Mucosa of descending colon (tissue), 3 donors: ENCODE results near the gene CCNF. TPM values are rescaled to one million over a fixed set of nuclear protein-coding genes. Genes with fewer than 3 reads are reported as not detected.
A peak's percentile ranks its signal among the peaks of the same experiment; 100 is the strongest.

Experiments
- ATAC-seq: fragments of 200-7000 bp; cut with Tn5 transposase; one replicate; pipeline ENCODE4 v1.9.1; 2020; ENCODE audit warnings: mild to moderate bottlenecking, moderate library complexity
- DNase-seq, 3 donors: peaks; one replicate each; pipeline ENCODE4 v3.0.0-alpha.2; 2020
- H3K36me3 ChIP-seq: fragments of 200-600 bp; one replicate; pipeline ENCODE4 v1.8.0; 2021; ENCODE audit warnings: low read depth, mild to moderate bottlenecking
- H3K4me1 ChIP-seq: fragments of 200-600 bp; one replicate; pipeline ENCODE4 v1.8.0; 2021; ENCODE audit warnings: low read depth, mild to moderate bottlenecking
- H3K4me3 ChIP-seq: fragments of 200-600 bp; one replicate; pipeline ENCODE4 v1.8.0; 2021; ENCODE audit warnings: mild to moderate bottlenecking
- H3K9me3 ChIP-seq: fragments of 200-600 bp; one replicate; pipeline ENCODE4 v1.8.0; 2021; ENCODE audit warnings: mild to moderate bottlenecking
- intact Hi-C, 2 donors: fragments of 100-400 bp; cut with DNase I in 1 of 2; cut with micrococcal nuclease in 1 of 2; formaldehyde crosslinking; loops; one replicate each; pipeline versions ENCODE4 v1.11.0 to v1.11.1; 2022; cut with DNase I, micrococcal nuclease
- total RNA-seq, 3 donors: library from RNA; stranded (reverse); fragmentation: NEBNext Ultra II Directional in 2 of 3; extraction: Animal tissue kit (Norgen Biotek cat#: 25700) in 2 of 3; gene quantifications; one replicate each; pipeline versions ENCODE4 v1.2.1 to v1.2.4, GENCODE V29; 2021 to 2023
- TF ChIP-seq, protein P1 (sequence below): fragments of 200-600 bp; IDR thresholded peaks from one replicate; pipeline ENCODE4 v1.8.0; 2022; ENCODE audit warnings: antibody characterized with exemption, mild to moderate bottlenecking
- donor health status: DM: no; HTN: no; CAD: no; lungs with moderate emphysema.
- donor health status: DM: no; HTN: no; CAD: no.
- donor health status: DM: no; HTN: yes; CAD: no.

CCNF gene
- total RNA-seq, 3 donors from 2014 or later = 3.4 to 12.7 (median 3.7) TPM

DNA sequence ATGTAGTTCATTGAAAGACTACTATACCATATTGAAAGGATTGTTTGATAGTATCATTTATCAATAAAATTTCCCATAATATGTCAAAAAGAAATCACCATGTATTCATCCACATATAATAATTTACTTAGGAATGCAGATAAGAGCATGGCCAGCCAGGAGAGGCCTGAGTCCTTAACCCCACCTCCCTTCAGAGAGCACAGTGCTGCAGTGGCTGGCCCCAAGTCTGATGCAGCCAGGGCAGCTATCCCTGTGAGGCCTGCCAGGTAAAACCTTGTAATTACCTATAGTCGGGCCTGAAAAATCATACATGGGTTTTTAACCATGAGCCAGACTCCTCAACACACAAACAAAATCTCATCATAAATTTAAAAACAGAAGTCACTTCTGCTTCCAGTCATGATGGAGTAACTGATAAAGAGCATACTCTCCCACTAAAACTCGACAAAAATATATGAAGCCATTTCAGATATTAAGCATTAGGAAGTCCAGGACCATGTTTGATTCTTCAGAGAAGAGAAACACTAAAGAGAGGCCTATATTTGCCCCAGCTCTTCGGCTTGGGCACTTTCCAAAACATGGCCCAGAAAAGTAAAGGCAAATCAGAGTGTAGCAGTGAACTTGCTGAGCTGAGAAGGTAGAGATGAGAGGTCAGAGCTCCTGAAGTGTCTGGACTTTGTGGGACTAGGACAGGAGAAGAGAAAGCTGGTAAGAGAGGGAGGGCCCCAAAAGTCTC is 40.9 kb upstream of the CCNF start:
- H3K4me1 ChIP-seq = no peaks in the 10 kb centered on the region
- TF ChIP-seq, protein P1, sequence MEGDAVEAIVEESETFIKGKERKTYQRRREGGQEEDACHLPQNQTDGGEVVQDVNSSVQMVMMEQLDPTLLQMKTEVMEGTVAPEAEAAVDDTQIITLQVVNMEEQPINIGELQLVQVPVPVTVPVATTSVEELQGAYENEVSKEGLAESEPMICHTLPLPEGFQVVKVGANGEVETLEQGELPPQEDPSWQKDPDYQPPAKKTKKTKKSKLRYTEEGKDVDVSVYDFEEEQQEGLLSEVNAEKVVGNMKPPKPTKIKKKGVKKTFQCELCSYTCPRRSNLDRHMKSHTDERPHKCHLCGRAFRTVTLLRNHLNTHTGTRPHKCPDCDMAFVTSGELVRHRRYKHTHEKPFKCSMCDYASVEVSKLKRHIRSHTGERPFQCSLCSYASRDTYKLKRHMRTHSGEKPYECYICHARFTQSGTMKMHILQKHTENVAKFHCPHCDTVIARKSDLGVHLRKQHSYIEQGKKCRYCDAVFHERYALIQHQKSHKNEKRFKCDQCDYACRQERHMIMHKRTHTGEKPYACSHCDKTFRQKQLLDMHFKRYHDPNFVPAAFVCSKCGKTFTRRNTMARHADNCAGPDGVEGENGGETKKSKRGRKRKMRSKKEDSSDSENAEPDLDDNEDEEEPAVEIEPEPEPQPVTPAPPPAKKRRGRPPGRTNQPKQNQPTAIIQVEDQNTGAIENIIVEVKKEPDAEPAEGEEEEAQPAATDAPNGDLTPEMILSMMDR = no peak
- intact Hi-C loops = no loop called here
- no peaks in the 10 kb centered on the region for H3K36me3 ChIP-seq
- ATAC-seq = no peak
- no peak overlapping the region for H3K4me3 ChIP-seq
- peaks cover 9% of the 10 kb centered on the region for H3K9me3 ChIP-seq
- DNase-seq = no peak

DNA sequence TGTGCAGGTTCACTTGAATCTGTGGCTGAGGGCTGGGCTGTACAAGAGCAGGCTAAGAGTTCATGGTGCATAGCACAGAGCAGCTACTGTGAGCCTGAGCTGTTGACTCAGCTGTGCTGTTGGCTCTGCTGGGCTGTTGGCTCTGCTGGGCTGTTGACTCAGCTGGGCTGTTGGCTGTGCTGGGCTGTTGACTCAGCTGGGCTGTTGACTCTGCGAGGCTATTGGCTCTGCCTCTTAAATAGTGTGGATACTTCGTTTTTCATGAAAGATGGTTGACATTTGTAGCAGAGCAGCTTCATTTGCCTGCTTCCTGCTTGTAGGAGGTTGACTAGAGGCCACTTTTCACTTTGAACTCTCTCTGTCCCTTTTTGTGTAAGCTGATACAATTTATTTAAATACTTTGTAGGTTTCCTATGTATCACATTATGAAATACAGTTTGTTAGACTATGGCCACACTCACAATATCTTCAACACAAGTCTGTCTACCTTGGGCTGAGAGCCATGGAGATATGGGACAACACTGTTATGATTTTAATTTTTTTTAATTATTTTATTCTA is 40.3 kb upstream of the CCNF start:
- Histone ChIP-seq H3K4me1 (no peaks in the 10 kb centered on the region), H3K9me3 (peaks cover 9% of the 10 kb centered on the region), H3K36me3 (no peaks in the 10 kb centered on the region), H3K4me3 (no peak overlapping the region)
- TF ChIP-seq, protein P1 = no peak
- intact Hi-C loops = no loop called here
- DNase-seq = no peak
- peak; percentile 71 for ATAC-seq

DNA sequence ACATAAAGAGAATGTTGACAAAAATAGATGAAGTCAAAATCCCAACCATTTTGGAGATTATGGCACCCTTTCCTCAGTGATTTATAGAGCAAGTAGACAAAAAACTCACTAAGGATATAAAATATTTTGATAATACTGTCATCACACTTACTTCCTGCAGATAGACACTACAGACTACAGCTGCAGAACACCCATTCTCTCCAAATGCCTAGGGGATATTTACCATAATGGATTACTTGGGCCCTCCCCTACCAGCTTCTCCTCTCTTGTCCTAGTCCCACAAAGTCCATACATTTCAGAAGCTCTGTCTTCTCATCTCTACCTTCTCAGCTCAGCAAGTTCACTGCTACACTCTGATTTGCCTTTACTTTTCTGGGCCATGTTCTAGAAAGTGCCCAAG is 37.2 kb upstream of the CCNF start:
- H3K4me3 ChIP-seq = no peak overlapping the region
- peaks cover 9% of the 10 kb centered on the region for H3K9me3 ChIP-seq
- no peaks in the 10 kb centered on the region for H3K36me3 ChIP-seq
- TF ChIP-seq, protein P1 = no peak
- intact Hi-C loops = loop anchor here in 1 of 2 donors (10.0 kb wide), 1 partner anchor 53 kb away; no protein-coding TSS in a partner anchor
- ATAC-seq (no peak), DNase-seq (no peak)
- H3K4me1 ChIP-seq = no peaks in the 10 kb centered on the region

DNA sequence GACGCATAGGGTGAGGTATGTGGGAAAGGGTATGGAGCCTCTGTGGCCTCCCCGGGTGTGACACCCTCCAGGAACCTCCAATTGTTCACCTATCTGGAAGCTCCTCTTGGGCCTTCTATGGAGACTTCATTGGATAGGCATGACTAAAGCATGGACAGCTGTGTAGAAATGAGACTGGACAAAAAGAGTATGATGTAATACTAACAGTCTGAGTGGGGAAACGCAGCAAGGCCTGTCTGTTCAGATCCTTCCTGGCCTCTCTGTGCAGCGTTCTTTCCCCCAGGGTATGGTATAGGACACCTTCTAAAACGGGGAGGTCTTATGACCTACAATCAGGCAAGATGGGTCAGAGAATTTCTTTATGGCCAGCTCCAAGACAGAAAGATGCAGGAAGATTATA is 30.7 kb upstream of the CCNF start:
- Histone ChIP-seq H3K4me3 (no peak overlapping the region), H3K9me3 (no peaks in the 10 kb centered on the region), H3K36me3 (no peaks in the 10 kb centered on the region), H3K4me1 (no peaks in the 10 kb centered on the region)
- no peak for ATAC-seq
- intact Hi-C loops = loop anchor here in 1 of 2 donors (10.0 kb wide), 1 partner anchor 46 kb away; no protein-coding TSS in a partner anchor
- TF ChIP-seq, protein P1 = no peak
- DNase-seq = no peak

DNA sequence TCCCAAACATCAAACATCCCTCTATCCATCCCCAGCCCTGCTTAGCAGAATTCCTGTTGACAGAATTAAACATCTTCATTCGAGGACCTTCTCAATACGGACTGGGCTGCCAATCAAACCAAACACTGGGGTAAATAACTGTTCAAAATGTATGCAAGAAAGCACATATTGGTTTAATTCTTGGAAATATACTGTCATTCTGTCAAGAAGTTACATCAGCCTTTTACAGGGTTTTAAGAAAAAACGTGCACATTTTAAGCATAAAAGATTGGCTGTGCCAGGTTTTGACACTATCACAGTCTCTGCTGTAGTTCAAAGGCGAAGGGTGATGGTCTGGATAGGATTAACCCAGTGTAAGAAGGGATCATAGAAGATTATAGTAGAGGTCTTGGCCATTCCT is 25.1 kb upstream of the CCNF start:
- DNase-seq (no peak), ATAC-seq (no peak)
- intact Hi-C loops = no loop called here
- Histone ChIP-seq H3K9me3 (no peaks in the 10 kb centered on the region), H3K4me3 (no peak overlapping the region), H3K4me1 (no peaks in the 10 kb centered on the region), H3K36me3 (no peaks in the 10 kb centered on the region)
- TF ChIP-seq, protein P1 = no peak
